SU-DHL-6 (cell line): ENCODE measurements around the gene GIMAP7.

Experiments used
- EZH2phosphoT487 ChIP-seq: fragments of 200-600 bp; sonication (generic), shearing (Covaris generic); conservative IDR thresholded peaks from 2 replicates; pipeline ENCODE4 v1.6.1; 2018; ENCODE audit warnings: mild to moderate bottlenecking, antibody characterized with exemption, low read length, moderate library complexity, mixed read lengths
- TF ChIP-seq, protein P1 (sequence below): fragments of 200-600 bp; sonication (generic); IDR thresholded peaks from one replicate; pipeline ENCODE4 v1.5.1; 2017; ENCODE audit warnings: antibody characterized with exemption, mild to moderate bottlenecking, low read length, moderate library complexity; ENCODE audit not compliant: insufficient read depth, poor library complexity, severe bottlenecking

DNA sequence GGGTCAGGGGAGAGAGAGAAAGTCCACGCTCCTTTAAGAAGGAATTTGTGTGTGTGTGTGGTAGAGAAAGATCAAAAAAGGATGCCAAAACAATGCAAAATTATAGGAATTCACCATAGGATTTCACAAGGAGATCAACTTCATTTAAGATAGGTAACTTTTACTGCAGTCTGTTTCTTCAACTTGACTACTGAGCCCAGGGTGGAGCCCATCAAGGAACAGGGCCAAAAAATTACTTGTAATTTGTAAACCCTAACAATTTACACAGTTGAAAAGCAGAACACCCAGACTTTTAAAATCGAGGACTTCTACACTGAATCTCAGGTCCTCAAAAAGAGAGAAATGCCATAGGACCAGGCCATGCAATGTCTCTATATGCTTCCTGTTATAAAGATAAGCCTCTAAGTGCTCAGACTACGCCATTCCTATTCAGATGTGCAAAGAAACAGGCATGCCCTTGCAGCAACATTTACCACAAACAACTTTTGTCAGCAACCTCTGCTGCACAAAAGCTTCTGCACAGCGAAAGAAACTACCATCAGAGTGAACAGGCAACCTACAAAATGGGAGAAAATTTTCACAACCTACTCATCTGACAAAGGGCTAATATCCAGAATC, 42.0 kb downstream of the GIMAP7 start:
- TF ChIP-seq, protein P1, sequence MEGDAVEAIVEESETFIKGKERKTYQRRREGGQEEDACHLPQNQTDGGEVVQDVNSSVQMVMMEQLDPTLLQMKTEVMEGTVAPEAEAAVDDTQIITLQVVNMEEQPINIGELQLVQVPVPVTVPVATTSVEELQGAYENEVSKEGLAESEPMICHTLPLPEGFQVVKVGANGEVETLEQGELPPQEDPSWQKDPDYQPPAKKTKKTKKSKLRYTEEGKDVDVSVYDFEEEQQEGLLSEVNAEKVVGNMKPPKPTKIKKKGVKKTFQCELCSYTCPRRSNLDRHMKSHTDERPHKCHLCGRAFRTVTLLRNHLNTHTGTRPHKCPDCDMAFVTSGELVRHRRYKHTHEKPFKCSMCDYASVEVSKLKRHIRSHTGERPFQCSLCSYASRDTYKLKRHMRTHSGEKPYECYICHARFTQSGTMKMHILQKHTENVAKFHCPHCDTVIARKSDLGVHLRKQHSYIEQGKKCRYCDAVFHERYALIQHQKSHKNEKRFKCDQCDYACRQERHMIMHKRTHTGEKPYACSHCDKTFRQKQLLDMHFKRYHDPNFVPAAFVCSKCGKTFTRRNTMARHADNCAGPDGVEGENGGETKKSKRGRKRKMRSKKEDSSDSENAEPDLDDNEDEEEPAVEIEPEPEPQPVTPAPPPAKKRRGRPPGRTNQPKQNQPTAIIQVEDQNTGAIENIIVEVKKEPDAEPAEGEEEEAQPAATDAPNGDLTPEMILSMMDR: no peak
- no peak for TF ChIP-seq EZH2phosphoT487
